ENCODE data around the gene ARFIP2. TPM values are rescaled to one million over a fixed set of nuclear protein-coding genes. Genes with fewer than 3 reads are reported as not detected.

ARFIP2 gene
- total RNA-seq, 1 experiment from 2014 or later: 72.2 TPM

DNA sequence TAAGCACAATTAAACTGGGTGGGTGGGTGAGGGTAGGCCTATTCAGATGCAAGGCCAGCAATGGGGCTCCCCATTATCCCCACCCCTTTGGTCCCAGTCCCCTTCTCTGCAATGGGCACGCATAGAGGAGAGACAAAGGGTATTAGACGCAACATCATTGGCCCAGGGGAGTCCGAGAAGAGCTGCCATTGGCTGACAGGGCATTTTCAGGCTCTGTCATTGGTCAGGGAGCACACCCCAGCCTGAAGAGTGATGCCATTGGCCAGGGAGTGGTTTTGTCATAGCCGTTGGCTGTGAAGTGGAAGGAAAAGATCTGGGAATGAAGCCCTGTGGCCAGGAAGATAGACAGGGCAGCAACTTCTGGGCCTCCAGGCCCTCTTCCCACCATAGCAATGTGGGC lies 4.6 kb downstream of the ARFIP2 start:
- intact Hi-C loops (cut with micrococcal nuclease; ENCODE audit: unreplicated experiment): no loop called here

DNA sequence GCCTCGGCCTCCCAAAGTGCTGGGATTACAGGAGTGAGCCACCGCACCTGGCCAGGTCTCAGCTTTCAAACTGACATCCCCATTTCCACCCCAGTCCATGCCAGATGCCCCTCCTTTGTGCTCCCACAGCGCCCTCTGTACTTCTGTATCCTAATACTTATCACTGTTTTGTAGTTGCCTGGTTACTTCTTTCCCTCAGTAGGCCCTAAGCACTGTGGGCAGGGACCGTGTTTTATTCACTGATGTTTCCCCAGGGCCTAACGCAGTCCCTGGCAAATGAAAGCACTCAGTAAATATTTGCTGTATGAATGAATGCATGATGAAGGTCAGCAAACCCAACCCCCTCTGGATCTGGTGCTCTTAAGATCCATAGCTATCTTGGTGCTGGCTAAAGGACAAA lies 5.2 kb downstream of the ARFIP2 start:
- peak overlapping the region; percentile 33 for H3K27ac Mint-ChIP-seq (ENCODE audit: unreplicated experiment)
- no peak overlapping the region for H3K4me3 Mint-ChIP-seq (ENCODE audit: low read depth, unreplicated experiment)
- BruUV-seq (replicated peaks): no TSS peak
- H3K36me3 Mint-ChIP-seq (ENCODE audit: insufficient read depth, unreplicated experiment): peaks cover 68% of the 10 kb centered on the region
- TF ChIP-seq, protein P1, sequence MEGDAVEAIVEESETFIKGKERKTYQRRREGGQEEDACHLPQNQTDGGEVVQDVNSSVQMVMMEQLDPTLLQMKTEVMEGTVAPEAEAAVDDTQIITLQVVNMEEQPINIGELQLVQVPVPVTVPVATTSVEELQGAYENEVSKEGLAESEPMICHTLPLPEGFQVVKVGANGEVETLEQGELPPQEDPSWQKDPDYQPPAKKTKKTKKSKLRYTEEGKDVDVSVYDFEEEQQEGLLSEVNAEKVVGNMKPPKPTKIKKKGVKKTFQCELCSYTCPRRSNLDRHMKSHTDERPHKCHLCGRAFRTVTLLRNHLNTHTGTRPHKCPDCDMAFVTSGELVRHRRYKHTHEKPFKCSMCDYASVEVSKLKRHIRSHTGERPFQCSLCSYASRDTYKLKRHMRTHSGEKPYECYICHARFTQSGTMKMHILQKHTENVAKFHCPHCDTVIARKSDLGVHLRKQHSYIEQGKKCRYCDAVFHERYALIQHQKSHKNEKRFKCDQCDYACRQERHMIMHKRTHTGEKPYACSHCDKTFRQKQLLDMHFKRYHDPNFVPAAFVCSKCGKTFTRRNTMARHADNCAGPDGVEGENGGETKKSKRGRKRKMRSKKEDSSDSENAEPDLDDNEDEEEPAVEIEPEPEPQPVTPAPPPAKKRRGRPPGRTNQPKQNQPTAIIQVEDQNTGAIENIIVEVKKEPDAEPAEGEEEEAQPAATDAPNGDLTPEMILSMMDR (IDR thresholded peaks at IDR 0.05; ENCODE audit: unreplicated experiment): no peak
- CTCF ChIA-PET: interaction anchor here (0.7 kb wide), 2 partner anchors 155 to 856 kb away, joined by 4 to 6 read pairs; no protein-coding TSS in a partner anchor
- H3K9me3 Mint-ChIP-seq (ENCODE audit: low read depth, unreplicated experiment): no peaks in the 10 kb centered on the region
- DNase-seq: no peak
- no peaks in the 10 kb centered on the region for H3K27me3 Mint-ChIP-seq (ENCODE audit: unreplicated experiment)
- intact Hi-C loops (cut with micrococcal nuclease; ENCODE audit: unreplicated experiment): no loop called here
- peaks cover 33% of the 10 kb centered on the region for H3K4me1 Mint-ChIP-seq (ENCODE audit: low read depth, unreplicated experiment)

More for the DNA sequence above, 4.6 kb downstream of the ARFIP2 start:
- H3K9me3 Mint-ChIP-seq (ENCODE audit: low read depth, unreplicated experiment): no peaks in the 10 kb centered on the region
- peaks cover 74% of the 10 kb centered on the region for H3K36me3 Mint-ChIP-seq (ENCODE audit: insufficient read depth, unreplicated experiment)
- H3K27ac Mint-ChIP-seq (ENCODE audit: unreplicated experiment): peak overlapping the region; percentile 47
- TF ChIP-seq, protein P1 (IDR thresholded peaks at IDR 0.05; ENCODE audit: unreplicated experiment): no peak
- no peak overlapping the region for H3K4me3 Mint-ChIP-seq (ENCODE audit: low read depth, unreplicated experiment)
- BruUV-seq (replicated peaks): no TSS peak
- DNase-seq: no peak
- peaks cover 33% of the 10 kb centered on the region for H3K4me1 Mint-ChIP-seq (ENCODE audit: low read depth, unreplicated experiment)
- CTCF ChIA-PET: interaction anchor here (0.7 kb wide), 1 partner anchor 156 kb away, joined by 4 read pairs; no protein-coding TSS in a partner anchor
- no peaks in the 10 kb centered on the region for H3K27me3 Mint-ChIP-seq (ENCODE audit: unreplicated experiment)

DNA sequence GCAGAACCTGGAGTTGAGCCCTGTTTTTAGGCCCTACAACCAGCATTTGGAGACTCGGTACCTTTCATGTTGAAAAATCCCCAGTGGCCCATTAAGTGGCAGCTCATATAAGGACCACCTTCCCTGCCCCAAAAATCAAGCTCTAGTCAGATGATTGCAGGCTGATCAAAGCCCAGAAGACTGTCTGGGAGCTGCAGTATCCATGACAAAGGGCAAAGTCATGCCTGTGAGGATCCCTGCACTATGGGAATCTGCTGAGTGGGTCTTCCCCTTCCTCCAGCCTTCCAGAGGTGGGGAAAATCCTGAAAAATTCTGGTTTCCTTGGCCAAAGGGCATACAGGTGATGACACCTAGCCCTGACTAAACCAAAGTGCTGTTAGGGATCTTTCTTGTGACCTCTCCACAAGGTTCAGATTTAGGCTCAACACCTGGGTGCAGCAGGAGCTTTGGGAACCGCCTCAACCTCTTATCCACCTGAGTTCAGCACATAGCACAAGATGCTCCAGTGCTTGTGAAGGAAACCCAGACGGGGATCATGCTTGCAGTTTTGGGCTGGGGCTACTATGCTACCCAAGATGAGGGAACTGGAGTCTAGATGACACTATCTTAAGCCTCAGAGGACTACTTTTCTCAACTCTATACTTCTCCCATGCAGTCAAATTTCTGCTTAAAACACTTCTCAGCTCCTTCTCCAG lies 6.2 kb downstream of the ARFIP2 start:
- intact Hi-C loops (cut with micrococcal nuclease; ENCODE audit: unreplicated experiment): no loop called here
- H3K27ac Mint-ChIP-seq (ENCODE audit: unreplicated experiment): no peak overlapping the region

DNA sequence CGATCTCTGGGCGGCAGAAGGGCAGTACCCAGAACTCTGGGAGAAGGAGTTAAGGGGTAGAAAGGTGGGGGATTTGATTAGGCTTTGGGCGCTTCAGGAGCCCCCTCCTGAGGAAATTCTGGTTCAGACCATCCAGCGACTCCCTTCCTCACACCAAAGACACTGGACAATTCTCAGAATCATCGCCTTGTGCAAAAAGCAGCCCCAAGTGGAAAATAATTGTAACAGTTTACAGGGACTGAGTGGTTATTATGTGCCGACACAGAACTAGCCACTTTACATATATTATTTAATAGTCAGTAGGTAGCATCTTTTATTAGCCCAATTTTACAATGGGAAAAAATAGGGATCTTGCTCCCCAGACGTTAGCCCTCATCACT lies 6.7 kb downstream of the ARFIP2 start:
- DNase-seq: no peak
- Mint-ChIP-seq H3K36me3 (ENCODE audit: insufficient read depth, unreplicated experiment) (peaks cover 55% of the 10 kb centered on the region), H3K4me3 (ENCODE audit: low read depth, unreplicated experiment) (peak overlapping the region; percentile 77), H3K27ac (ENCODE audit: unreplicated experiment) (peak overlapping the region; percentile 85), H3K4me1 (ENCODE audit: low read depth, unreplicated experiment) (peaks cover 19% of the 10 kb centered on the region), H3K9me3 (ENCODE audit: low read depth, unreplicated experiment) (no peaks in the 10 kb centered on the region), H3K27me3 (ENCODE audit: unreplicated experiment) (no peaks in the 10 kb centered on the region)
- BruUV-seq (replicated peaks): no TSS peak
- intact Hi-C loops (cut with micrococcal nuclease; ENCODE audit: unreplicated experiment): no loop called here
- TF ChIP-seq, protein P1 (IDR thresholded peaks at IDR 0.05; ENCODE audit: unreplicated experiment): no peak
- CTCF ChIA-PET: interaction anchor here (0.6 to 0.7 kb wide), 3 partner anchors 35 to 565 kb away, joined by 3 to 9 read pairs (median 3); no protein-coding TSS in a partner anchor

More for the DNA sequence above, 6.2 kb downstream of the ARFIP2 start:
- Mint-ChIP-seq H3K4me3 (ENCODE audit: low read depth, unreplicated experiment) (no peak overlapping the region), H3K4me1 (ENCODE audit: low read depth, unreplicated experiment) (peaks cover 24% of the 10 kb centered on the region), H3K27me3 (ENCODE audit: unreplicated experiment) (no peaks in the 10 kb centered on the region), H3K36me3 (ENCODE audit: insufficient read depth, unreplicated experiment) (peaks cover 59% of the 10 kb centered on the region), H3K9me3 (ENCODE audit: low read depth, unreplicated experiment) (no peaks in the 10 kb centered on the region)
- no TSS peak for BruUV-seq (replicated peaks)
- no peak for DNase-seq
- CTCF ChIA-PET: interaction anchor here (0.7 kb wide), 1 partner anchor 66 kb away, joined by 3 read pairs; no protein-coding TSS in a partner anchor
- TF ChIP-seq, protein P1 (IDR thresholded peaks at IDR 0.05; ENCODE audit: unreplicated experiment): no peak
